Limb (tissue), 2 donors: ENCODE results near the gene NPTX1.

Source experiments
- DNase-seq, 2 donors: peaks; one replicate each; pipeline ENCODE4 v3.0.0-alpha.2; 2016; ENCODE audit errors: extremely low spot score in 2 of 2

NPTX1 gene

GRCh38 chr17:80445007-80445725 lies 31.2 kb downstream of the NPTX1 start:
- DNase-seq = no peak

GRCh38 chr17:80444644-80444979 lies 31.8 kb downstream of the NPTX1 start:
- no peak for DNase-seq

- DNase-seq = peak in 1 of 2 donors; percentile 58
Measured at GRCh38 chr17:80443916-80444643, 32.3 kb downstream of the NPTX1 start.

- DNase-seq = no peak
Measured at GRCh38 chr17:80443498-80443897, 32.9 kb downstream of the NPTX1 start.

GRCh38 chr17:80442764-80443163 lies 33.6 kb downstream of the NPTX1 start:
- no peak for DNase-seq

- no peak for DNase-seq
Measured at GRCh38 chr17:80442323-80442659, 34.1 kb downstream of the NPTX1 start.

- no peak for DNase-seq
Measured at GRCh38 chr17:80441598-80442322, 34.6 kb downstream of the NPTX1 start.

- peak; percentile 57 to 86 for DNase-seq
Measured at GRCh38 chr17:80441133-80441578, 35.3 kb downstream of the NPTX1 start.

- no peak for DNase-seq
Measured at GRCh38 chr17:80439499-80439898, 36.9 kb downstream of the NPTX1 start.

GRCh38 chr17:80438806-80439205 lies 37.6 kb downstream of the NPTX1 start:
- no peak for DNase-seq

GRCh38 chr17:80437532-80437931 lies 38.9 kb downstream of the NPTX1 start:
- DNase-seq = no peak

GRCh38 chr17:80433916-80434666 lies 42.3 kb downstream of the NPTX1 start:
- DNase-seq = no peak

- no peak for DNase-seq
Measured at GRCh38 chr17:80432961-80433550, 43.4 kb downstream of the NPTX1 start.

- DNase-seq = no peak
Measured at GRCh38 chr17:80432350-80432955, 44.0 kb downstream of the NPTX1 start.

GRCh38 chr17:80431246-80432195 lies 44.9 kb downstream of the NPTX1 start:
- DNase-seq = no peak

- DNase-seq = no peak
Measured at GRCh38 chr17:80430446-80431245, 45.8 kb downstream of the NPTX1 start.

GRCh38 chr17:80429356-80430275 lies 46.8 kb downstream of the NPTX1 start:
- DNase-seq = no peak

GRCh38 chr17:80428796-80429195 lies 47.6 kb downstream of the NPTX1 start:
- DNase-seq = no peak
